ENCODE results near the gene C19orf85.

DNA sequence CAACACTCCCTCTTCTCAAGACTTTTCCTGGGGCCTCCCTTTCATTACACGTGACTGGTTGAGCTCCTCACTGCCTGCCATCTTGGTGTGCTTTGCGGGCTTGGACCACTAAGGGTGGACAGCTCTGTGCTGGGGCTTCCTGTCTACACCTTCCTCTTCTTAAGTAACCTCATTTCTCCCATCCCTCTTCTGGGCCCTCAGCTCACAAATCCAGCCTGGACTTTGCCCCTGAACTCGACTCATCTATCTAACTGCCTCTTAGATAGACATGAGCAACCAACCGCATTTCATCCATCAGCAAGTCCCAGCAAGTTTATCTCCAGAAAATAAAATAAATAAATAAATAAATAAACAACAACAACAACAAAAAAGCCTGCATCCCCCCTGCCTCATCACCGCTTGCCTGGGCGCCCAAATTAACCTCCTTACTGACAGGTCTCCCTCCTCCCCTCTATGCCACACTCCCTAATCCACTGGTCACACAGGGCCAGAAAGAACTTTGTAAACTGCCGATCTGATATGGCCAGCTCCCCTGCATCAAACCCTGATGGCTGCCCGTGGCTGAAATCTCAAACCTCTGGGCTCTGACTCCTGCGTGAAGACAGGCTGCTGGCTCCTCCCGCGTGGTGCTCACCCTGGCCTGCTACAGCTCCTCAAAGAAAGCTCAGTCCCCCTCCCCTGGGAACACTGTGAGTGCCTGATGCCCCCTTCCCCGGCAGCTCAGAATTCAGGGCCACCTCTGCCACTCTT lies 10.9 kb downstream of the C19orf85 start:
- no peak for TF ChIP-seq TAF1 (conservative IDR thresholded peaks at IDR 0.05)
- TF ChIP-seq, protein P1, sequence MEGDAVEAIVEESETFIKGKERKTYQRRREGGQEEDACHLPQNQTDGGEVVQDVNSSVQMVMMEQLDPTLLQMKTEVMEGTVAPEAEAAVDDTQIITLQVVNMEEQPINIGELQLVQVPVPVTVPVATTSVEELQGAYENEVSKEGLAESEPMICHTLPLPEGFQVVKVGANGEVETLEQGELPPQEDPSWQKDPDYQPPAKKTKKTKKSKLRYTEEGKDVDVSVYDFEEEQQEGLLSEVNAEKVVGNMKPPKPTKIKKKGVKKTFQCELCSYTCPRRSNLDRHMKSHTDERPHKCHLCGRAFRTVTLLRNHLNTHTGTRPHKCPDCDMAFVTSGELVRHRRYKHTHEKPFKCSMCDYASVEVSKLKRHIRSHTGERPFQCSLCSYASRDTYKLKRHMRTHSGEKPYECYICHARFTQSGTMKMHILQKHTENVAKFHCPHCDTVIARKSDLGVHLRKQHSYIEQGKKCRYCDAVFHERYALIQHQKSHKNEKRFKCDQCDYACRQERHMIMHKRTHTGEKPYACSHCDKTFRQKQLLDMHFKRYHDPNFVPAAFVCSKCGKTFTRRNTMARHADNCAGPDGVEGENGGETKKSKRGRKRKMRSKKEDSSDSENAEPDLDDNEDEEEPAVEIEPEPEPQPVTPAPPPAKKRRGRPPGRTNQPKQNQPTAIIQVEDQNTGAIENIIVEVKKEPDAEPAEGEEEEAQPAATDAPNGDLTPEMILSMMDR (IDR thresholded peaks at IDR 0.05; ENCODE audit: low read depth, low read length, missing input control), result no peak
- TF ChIP-seq EGR1 (IDR thresholded peaks at IDR 0.05; ENCODE audit: low read depth in 2 of 2), result no peak
- TF ChIP-seq SP1 (IDR thresholded peaks at IDR 0.05), result no peak
- TF ChIP-seq, protein P2, sequence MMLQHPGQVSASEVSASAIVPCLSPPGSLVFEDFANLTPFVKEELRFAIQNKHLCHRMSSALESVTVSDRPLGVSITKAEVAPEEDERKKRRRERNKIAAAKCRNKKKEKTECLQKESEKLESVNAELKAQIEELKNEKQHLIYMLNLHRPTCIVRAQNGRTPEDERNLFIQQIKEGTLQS (IDR thresholded peaks at IDR 0.05), result no peak
- TF ChIP-seq, protein P3, sequence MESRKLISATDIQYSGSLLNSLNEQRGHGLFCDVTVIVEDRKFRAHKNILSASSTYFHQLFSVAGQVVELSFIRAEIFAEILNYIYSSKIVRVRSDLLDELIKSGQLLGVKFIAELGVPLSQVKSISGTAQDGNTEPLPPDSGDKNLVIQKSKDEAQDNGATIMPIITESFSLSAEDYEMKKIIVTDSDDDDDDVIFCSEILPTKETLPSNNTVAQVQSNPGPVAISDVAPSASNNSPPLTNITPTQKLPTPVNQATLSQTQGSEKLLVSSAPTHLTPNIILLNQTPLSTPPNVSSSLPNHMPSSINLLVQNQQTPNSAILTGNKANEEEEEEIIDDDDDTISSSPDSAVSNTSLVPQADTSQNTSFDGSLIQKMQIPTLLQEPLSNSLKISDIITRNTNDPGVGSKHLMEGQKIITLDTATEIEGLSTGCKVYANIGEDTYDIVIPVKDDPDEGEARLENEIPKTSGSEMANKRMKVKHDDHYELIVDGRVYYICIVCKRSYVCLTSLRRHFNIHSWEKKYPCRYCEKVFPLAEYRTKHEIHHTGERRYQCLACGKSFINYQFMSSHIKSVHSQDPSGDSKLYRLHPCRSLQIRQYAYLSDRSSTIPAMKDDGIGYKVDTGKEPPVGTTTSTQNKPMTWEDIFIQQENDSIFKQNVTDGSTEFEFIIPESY (IDR thresholded peaks at IDR 0.05), result no peak
- no peak for TF ChIP-seq RAD21 (IDR thresholded peaks at IDR 0.05)
- TF ChIP-seq, protein P4, sequence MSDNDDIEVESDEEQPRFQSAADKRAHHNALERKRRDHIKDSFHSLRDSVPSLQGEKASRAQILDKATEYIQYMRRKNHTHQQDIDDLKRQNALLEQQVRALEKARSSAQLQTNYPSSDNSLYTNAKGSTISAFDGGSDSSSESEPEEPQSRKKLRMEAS (IDR thresholded peaks at IDR 0.05), result no peak
- no peak for TF ChIP-seq GABPA (IDR thresholded peaks at IDR 0.05 in 1 of 2, conservative IDR thresholded peaks at IDR 0.05 in 1 of 2)
- TF ChIP-seq YY1 (IDR thresholded peaks at IDR 0.05), result no peak
- TF ChIP-seq, protein P5, sequence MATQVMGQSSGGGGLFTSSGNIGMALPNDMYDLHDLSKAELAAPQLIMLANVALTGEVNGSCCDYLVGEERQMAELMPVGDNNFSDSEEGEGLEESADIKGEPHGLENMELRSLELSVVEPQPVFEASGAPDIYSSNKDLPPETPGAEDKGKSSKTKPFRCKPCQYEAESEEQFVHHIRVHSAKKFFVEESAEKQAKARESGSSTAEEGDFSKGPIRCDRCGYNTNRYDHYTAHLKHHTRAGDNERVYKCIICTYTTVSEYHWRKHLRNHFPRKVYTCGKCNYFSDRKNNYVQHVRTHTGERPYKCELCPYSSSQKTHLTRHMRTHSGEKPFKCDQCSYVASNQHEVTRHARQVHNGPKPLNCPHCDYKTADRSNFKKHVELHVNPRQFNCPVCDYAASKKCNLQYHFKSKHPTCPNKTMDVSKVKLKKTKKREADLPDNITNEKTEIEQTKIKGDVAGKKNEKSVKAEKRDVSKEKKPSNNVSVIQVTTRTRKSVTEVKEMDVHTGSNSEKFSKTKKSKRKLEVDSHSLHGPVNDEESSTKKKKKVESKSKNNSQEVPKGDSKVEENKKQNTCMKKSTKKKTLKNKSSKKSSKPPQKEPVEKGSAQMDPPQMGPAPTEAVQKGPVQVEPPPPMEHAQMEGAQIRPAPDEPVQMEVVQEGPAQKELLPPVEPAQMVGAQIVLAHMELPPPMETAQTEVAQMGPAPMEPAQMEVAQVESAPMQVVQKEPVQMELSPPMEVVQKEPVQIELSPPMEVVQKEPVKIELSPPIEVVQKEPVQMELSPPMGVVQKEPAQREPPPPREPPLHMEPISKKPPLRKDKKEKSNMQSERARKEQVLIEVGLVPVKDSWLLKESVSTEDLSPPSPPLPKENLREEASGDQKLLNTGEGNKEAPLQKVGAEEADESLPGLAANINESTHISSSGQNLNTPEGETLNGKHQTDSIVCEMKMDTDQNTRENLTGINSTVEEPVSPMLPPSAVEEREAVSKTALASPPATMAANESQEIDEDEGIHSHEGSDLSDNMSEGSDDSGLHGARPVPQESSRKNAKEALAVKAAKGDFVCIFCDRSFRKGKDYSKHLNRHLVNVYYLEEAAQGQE (IDR thresholded peaks at IDR 0.05), result no peak
- TF ChIP-seq JUND (IDR thresholded peaks at IDR 0.05), result no peak
- TF ChIP-seq RXRA (IDR thresholded peaks at IDR 0.05), result no peak

Data from liver (tissue), 3 donors.